Endometrial microvascular endothelial cells (primary cell): ENCODE results near the gene ADGRB2. TPM values are rescaled to one million over a fixed set of nuclear protein-coding genes. Genes with fewer than 3 reads are reported as not detected.

ENCODE experiments used
- in situ Hi-C: cut with HindIII; loops from 2 replicates; pipeline ENCODE4 v1.10.0; 2017; ENCODE audit warnings: low sequenced_read_pairs, low pct_unique_long_range_greater_than_20kb; ENCODE audit errors: inconsistent ontology term
- total RNA-seq: library from RNA; depleted of rRNA; stranded (reverse); fragments of >200 nt; gene quantifications from one replicate; pipeline ENCODE4 v1.2.3, GENCODE V29; 2015; ENCODE audit errors: inconsistent ontology term

Gene ADGRB2
- total RNA-seq, 1 donor from 2014 or later: 0.19 TPM

- in situ Hi-C loops: no loop called here
Observed at GRCh38 chr1:31694069-31694963, 69.8 kb downstream of the ADGRB2 start.

DNA sequence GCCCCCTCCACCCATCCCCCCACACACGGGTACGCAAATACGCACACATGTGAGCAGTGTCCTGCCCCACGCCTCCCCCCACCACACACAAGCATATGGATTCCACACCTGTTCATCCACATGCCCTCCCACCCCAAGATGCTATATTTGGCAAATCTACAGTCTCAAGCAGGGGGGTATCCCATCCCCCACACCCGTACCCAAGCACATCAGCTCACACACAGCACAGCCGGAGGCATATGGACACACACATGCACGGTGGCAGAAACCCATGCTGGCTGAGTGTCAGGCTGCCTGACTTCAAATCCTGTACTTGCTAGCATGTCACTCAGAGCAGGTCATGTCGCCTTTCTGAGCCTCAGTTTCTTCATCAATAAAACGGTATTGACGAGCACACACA lies 70.9 kb downstream of the ADGRB2 start:
- in situ Hi-C loops: no loop called here

- in situ Hi-C loops: no loop called here
Observed at GRCh38 chr1:31691951-31692350, 72.2 kb downstream of the ADGRB2 start.

GRCh38 chr1:31691446-31691845 lies 72.7 kb downstream of the ADGRB2 start:
- in situ Hi-C loops: no loop called here

DNA sequence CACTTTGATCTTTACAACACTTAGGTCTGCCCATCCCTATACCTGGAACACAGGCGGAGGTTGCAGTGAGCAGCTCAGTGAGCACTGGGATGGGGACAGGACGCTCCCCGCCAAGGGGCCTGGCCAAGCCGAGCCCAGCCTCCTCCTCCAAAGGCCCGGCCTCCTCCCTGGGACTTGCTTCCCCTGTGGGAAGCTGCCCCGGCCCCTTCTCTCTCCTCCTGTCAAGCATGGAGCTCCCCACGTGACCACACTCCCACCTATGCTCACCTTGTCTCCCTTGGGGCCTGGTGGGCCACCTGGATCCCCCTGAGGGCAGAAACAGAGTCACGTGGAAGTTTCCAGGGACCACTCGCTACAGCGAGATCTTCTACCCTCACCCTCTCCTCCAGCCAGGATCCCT lies 73.2 kb downstream of the ADGRB2 start:
- in situ Hi-C loops: no loop called here

DNA sequence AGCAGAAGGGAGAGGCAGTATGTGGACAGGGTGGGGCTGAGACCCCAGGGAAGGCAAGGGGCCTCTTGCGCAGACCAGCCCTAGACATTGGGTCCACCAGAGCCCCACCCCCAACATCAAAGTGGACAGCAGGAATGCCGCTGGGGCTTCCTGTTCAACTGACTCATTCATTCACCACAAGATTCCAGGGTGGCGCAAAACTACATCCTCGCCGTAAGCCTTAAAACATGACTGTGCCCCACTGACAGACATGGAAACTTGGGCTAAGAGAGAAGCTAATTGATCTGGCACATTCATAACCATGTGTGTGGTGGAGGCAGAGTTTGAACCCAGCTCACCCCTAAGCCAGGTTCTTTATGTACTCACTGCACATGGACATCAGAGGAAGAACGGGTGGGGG lies 74.3 kb downstream of the ADGRB2 start:
- in situ Hi-C loops: no loop called here

DNA sequence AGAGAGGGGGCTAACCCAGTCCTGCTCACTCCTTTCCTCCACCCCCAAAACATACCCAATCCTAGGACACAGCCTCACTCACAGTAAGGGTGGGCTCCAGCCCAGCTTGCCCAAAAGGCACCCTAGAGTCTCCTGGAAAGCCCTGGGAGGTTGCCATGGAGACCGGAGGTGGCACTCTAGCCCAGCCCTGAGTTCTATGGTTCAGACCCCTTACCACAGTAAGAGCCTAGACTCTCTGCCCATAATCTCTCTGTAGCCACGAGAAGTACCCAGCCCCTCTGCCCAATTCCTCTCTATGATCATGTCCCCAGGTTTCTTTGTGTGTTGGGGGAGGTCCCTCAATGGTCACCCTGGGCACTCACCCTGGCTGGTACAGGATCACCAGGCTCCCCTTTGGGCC lies 74.8 kb downstream of the ADGRB2 start:
- in situ Hi-C loops: no loop called here

DNA sequence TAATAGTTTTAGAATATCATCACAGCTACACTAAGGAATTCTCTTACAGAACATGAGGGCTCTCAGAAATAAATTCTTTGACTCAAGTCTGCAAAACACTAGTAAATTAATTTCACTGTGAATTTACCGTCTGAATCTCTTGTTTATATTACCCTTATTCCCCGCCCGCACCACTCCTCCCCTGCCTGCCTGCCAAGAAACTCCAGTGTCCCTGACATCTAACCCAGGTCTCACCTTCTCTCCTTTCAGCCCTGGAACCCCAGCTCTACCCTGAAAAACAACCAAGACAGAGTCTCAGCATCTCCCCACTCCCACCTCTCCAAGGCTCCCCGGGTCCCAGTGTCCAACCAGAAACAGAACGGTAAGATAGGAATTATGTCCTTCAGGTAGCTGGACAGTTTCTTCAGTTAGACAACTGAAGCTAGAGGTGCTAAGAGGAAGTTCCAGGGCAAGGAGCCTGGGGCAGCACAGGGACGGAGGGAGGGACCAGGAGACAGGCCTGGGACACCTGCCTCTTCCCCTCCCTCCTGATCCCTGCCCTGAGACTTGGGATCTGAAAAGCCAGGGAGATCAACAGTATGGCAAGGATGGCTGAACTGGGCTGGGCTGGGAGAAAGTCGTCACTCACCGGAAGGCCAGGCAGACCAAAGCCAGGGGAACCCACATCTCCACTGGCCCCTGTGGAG lies 75.8 kb downstream of the ADGRB2 start:
- in situ Hi-C loops: no loop called here

DNA sequence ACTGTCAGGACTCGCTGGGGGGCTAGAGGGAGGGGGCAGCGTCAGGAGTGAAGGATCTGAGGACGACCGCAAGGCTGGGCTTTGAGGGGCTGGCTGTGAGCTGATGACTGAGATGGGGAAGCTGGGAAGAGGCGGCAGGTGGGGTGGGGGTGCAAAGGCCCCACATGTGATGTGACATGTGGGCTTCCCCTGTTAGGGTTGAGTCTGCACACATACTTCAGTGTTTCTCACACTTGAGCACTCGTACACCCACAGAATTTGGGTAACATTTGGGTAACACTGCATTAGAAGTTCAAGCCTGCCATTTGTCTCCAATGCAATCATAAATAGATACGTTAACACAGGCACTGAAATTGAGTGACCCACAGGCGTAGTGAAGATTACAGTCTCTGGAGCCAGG lies 76.5 kb downstream of the ADGRB2 start:
- in situ Hi-C loops: no loop called here

- in situ Hi-C loops: no loop called here
Observed at GRCh38 chr1:31685795-31686194, 78.3 kb downstream of the ADGRB2 start.

DNA sequence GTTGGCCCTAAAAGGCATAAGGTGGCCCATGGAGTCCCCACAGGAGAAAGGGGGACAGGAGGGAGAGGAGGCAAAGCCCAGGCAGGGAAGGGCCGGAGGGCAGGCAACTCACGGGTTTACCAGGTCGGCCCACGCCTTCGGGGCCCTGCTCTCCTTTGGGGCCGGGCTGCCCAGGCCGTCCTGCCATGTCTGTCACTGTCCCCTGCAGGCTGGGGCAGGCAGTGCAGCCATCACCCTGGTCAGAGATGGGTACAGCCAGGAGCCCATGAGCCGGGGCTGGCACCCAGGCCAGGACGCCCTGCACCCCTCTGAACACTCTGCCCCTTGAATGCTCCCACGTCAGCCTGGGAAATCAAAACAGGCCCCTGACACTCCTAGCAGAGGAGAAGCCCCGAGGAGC lies 80.1 kb downstream of the ADGRB2 start:
- in situ Hi-C loops: no loop called here

DNA sequence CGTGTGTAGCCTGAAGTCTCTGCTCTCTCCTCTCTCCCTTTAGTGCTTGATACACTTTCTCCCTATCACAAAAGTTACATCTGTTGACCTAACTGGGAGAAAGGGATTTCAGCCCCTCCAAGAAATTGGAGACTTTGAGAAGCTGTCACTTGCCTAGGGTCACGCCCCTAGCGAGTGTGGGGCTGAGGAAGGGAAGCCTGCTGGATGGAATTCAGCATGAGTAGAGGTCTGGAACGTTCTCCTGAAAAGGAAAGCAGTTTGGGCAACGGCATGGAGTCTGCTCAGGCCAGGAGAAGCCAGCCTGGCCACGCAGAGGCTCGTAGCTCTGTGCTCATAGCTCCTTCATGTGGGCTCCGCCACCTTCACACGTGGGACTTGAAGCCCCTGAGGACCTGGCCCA lies 82.7 kb downstream of the ADGRB2 start:
- in situ Hi-C loops: no loop called here

DNA sequence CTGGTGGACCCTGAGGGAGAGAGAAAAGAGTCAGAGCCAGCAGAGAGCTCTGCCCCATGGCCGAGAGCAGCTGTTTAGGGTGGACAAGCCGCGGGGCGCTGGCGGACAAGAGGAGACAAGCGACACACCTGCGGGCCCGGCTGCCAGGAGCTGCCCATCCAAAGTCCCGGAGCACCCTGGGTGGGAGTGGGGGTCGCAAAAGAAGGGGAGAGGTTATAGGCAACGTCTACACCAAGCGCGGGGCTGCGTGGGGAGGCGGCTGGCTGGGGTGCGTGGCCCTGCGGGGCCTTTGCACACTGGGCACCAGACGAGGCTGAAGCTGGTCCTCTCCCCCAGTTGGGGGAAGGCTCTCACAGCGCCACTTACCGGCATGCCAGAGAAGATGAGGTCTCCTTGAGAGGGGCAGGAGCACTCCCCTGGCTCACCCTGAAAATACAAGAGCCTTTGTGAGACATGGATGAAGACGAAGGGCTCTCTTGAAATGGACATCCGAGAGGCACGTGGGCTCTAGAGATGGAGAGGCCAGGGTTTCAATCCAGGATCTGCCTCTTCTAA lies 84.4 kb downstream of the ADGRB2 start:
- in situ Hi-C loops: no loop called here

DNA sequence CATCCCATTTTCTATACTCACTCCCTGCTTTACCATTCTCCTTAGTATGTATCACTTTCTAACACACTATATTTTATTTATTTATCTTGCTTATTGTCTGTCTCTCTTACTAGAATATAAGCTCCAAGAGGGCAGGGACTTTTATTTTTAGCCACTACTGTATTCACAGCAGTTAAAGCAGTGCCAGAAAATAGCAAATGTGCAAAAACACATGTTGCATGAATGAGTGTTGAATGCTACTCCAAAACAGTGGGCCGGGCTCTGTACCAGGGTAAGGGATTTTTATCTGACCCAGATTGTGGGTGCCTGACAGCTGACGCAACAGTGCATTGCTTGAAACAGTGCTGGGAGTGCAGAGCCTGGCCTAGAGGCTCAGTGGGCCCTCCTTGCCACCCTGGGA lies 85.0 kb downstream of the ADGRB2 start:
- in situ Hi-C loops: no loop called here

GRCh38 chr1:31678681-31679080 lies 85.5 kb downstream of the ADGRB2 start:
- in situ Hi-C loops: no loop called here

DNA sequence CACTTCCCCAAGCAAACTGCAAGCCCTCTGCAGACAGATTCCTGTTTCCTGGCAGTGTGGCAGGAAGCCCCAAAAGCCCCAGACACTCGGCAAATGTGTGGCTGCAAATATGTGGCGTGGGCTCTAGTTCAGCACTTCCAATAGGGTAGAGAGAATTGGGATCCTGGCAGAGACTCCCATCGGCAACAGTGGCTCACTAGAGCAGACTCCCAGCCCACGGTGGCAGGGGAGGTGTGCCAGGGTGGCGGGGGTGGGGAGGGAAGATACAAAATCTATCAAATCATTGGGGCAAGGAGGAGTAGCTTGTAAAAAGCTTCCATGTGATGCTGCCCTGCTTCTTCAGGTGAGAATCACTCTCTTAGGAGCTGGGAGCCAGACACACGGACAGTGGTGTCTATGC lies 86.2 kb downstream of the ADGRB2 start:
- in situ Hi-C loops: no loop called here

- in situ Hi-C loops: no loop called here
Observed at GRCh38 chr1:31677401-31677800, 86.7 kb downstream of the ADGRB2 start.
